Measurements from ENCODE around the gene PPM1J. TPM values are rescaled to one million over a fixed set of nuclear protein-coding genes. Genes with fewer than 3 reads are reported as not detected.

Gene PPM1J
- total and polyA plus RNA-seq, 9 of the 15 experiments (the other 6 are each of a cell fraction or from before 2014, with no cell fraction given) = 0.25 to 10.5 (median 4.2) TPM

GRCh38 chr1:112714313-112715263 lies 544 bp downstream of the PPM1J start (continued):
- TF ChIP-seq MLX (CRISPR knock-in tag; conservative IDR thresholded peaks at IDR 0.05) (no peak), ZNF75A (CRISPR knock-in tag; IDR thresholded peaks at IDR 0.05) (no peak), MBD1 (CRISPR knock-in tag; IDR thresholded peaks at IDR 0.05) (no peak), ZNF584 (CRISPR knock-in tag; IDR thresholded peaks at IDR 0.05; ENCODE audit: low read depth) (no peak), FOXA3 (CRISPR knock-in tag; conservative IDR thresholded peaks at IDR 0.05 in 1 of 2, IDR thresholded peaks at IDR 0.05 in 1 of 2) (no peak), ZBED1 (IDR thresholded peaks at IDR 0.05) (no peak), GATAD2B (IDR thresholded peaks at IDR 0.05; ENCODE audit: borderline replicate concordance) (no peak), ARID4B (CRISPR knock-in tag; IDR thresholded peaks at IDR 0.05) (peak; percentile 20; the same call in 1 of the 2 replicates), RBM14 (IDR thresholded peaks at IDR 0.05; ENCODE audit: borderline replicate concordance, insufficient read depth, low read depth, low read length) (no peak), NCOA6 (IDR thresholded peaks at IDR 0.05) (no peak), TOE1 (IDR thresholded peaks at IDR 0.05; ENCODE audit: borderline replicate concordance) (no peak; the same call in 1 of the 2 replicates), TOE1 (CRISPR knock-in tag; IDR thresholded peaks at IDR 0.05; ENCODE audit: borderline replicate concordance, low read depth) (no peak), HMBOX1 (IDR thresholded peaks at IDR 0.05) (no peak), NFE2L1 (tag; IDR thresholded peaks at IDR 0.05; ENCODE audit: borderline replicate concordance, low read depth) (no peak), FIP1L1 (IDR thresholded peaks at IDR 0.05; ENCODE audit: low read depth, low read length, poor library complexity, severe bottlenecking) (peak; percentile 51), SUPT5H (IDR thresholded peaks at IDR 0.05) (no peak), RBFOX2 (IDR thresholded peaks at IDR 0.05; ENCODE audit: low read depth, low read length) (peak; percentile 57), ZNF24 (IDR thresholded peaks at IDR 0.05) (no peak)
